ENCODE results near the gene KDM4D.

KDM4D gene

GRCh38 chr11:94924612-94925011, 48.9 kb upstream of the KDM4D start:
- ATAC-seq, result peak; percentile 11; the same call in 1 of the 3 replicates
- TF ChIP-seq ZFP30 (CRISPR knock-in tag; IDR thresholded peaks at IDR 0.05) (no peak), BACH2 (CRISPR knock-in tag; IDR thresholded peaks at IDR 0.05; ENCODE audit: borderline replicate concordance) (no peak), ZC3H10 (CRISPR knock-in tag; IDR thresholded peaks at IDR 0.05) (no peak), ZFP3 (CRISPR knock-in tag; IDR thresholded peaks at IDR 0.05) (no peak), OSR1 (CRISPR knock-in tag; IDR thresholded peaks at IDR 0.05) (no peak), TOX (CRISPR knock-in tag; IDR thresholded peaks at IDR 0.05; ENCODE audit: borderline replicate concordance) (no peak), PATZ1 (CRISPR knock-in tag; IDR thresholded peaks at IDR 0.05; ENCODE audit: borderline replicate concordance) (no peak), ZNF565 (CRISPR knock-in tag; conservative IDR thresholded peaks at IDR 0.05; ENCODE audit: low read depth) (no peak), PPARA (CRISPR knock-in tag; IDR thresholded peaks at IDR 0.05; ENCODE audit: borderline replicate concordance) (no peak), POU6F1 (CRISPR knock-in tag; IDR thresholded peaks at IDR 0.05; ENCODE audit: borderline replicate concordance, low read depth) (no peak), CREB5 (CRISPR knock-in tag; IDR thresholded peaks at IDR 0.05; ENCODE audit: low read depth) (no peak), ZNF70 (CRISPR knock-in tag; IDR thresholded peaks at IDR 0.05) (no peak), GLIS3 (CRISPR knock-in tag; IDR thresholded peaks at IDR 0.05) (no peak), TSHZ2 (CRISPR knock-in tag; IDR thresholded peaks at IDR 0.05) (no peak)

- no peak for ATAC-seq
- TF ChIP-seq TSHZ2 (CRISPR knock-in tag; IDR thresholded peaks at IDR 0.05), result 0 out of 2 replicates have a peak, but pooled peaks have one; percentile 14
- no peak for TF ChIP-seq OSR1 (CRISPR knock-in tag; IDR thresholded peaks at IDR 0.05)
- TF ChIP-seq POU6F1 (CRISPR knock-in tag; IDR thresholded peaks at IDR 0.05; ENCODE audit: borderline replicate concordance, low read depth), result no peak
- no peak for TF ChIP-seq CSDC2 (CRISPR knock-in tag; IDR thresholded peaks at IDR 0.05)
Measured at GRCh38 chr11:94925422-94926270, 47.9 kb upstream of the KDM4D start.

- ATAC-seq, result peak; percentile 15
- TF ChIP-seq PATZ1 (CRISPR knock-in tag; IDR thresholded peaks at IDR 0.05; ENCODE audit: borderline replicate concordance) (no peak), ZNF565 (CRISPR knock-in tag; conservative IDR thresholded peaks at IDR 0.05; ENCODE audit: low read depth) (no peak), GLIS3 (CRISPR knock-in tag; IDR thresholded peaks at IDR 0.05) (no peak), ESRRG (CRISPR knock-in tag; IDR thresholded peaks at IDR 0.05) (no peak), CSDC2 (CRISPR knock-in tag; IDR thresholded peaks at IDR 0.05) (no peak), TOX (CRISPR knock-in tag; IDR thresholded peaks at IDR 0.05; ENCODE audit: borderline replicate concordance) (no peak), ZFP3 (CRISPR knock-in tag; IDR thresholded peaks at IDR 0.05) (no peak), CREB5 (CRISPR knock-in tag; IDR thresholded peaks at IDR 0.05; ENCODE audit: low read depth) (no peak), ZNF8 (CRISPR knock-in tag; IDR thresholded peaks at IDR 0.05) (no peak), POU6F1 (CRISPR knock-in tag; IDR thresholded peaks at IDR 0.05; ENCODE audit: borderline replicate concordance, low read depth) (no peak)
Measured at GRCh38 chr11:94926271-94926625, 47.3 kb upstream of the KDM4D start.

All from SK-N-SH treated with all-trans-retinoic acid at 6 μM for 48 hours (cell line).